RWPE2 (cell line): ENCODE results near the gene LRRN3.

Experiments used
- ATAC-seq: fragments of 200-7000 bp; cut with Tn5 transposase; 3 replicates; pipeline ENCODE4 v1.9.1; 2021; ENCODE audit warnings: low read depth
- DNase-seq: peaks from one replicate; pipeline ENCODE4 v3.0.0-alpha.2; 2020; ENCODE audit warnings: low spot score
- H3K27ac ChIP-seq: fragments of 450-650 bp; 2 replicates; pipeline ENCODE4 v1.5.1; 2017; ENCODE audit warnings: mild to moderate bottlenecking; ENCODE audit not compliant: poor library complexity, severe bottlenecking
- H3K27me3 ChIP-seq: fragments of 250-450 bp; sonication (Bioruptor Pico); 2 replicates; pipeline ENCODE4 v1.5.1; 2021; ENCODE audit warnings: mild to moderate bottlenecking, moderate library complexity; ENCODE audit not compliant: insufficient read depth, poor library complexity, severe bottlenecking
- H3K36me3 ChIP-seq: fragments of 250-450 bp; sonication (Bioruptor Pico); 2 replicates; pipeline ENCODE4 v1.5.1; 2020; ENCODE audit warnings: low read depth, mild to moderate bottlenecking, moderate library complexity
- H3K4me1 ChIP-seq: fragments of 250-450 bp; sonication (Bioruptor Pico); 2 replicates; pipeline ENCODE4 v1.5.1; 2021; ENCODE audit warnings: mild to moderate bottlenecking, moderate library complexity; ENCODE audit not compliant: insufficient read depth, poor library complexity, severe bottlenecking
- H3K4me3 ChIP-seq: fragments of 250-450 bp; sonication (Bioruptor Pico); 2 replicates; pipeline ENCODE4 v1.5.1; 2021; ENCODE audit warnings: mild to moderate bottlenecking, moderate library complexity; ENCODE audit not compliant: severe bottlenecking
- H3K9me3 ChIP-seq: fragments of 250-450 bp; sonication (Bioruptor Pico); 2 replicates; pipeline ENCODE4 v1.5.1; 2021; ENCODE audit warnings: mild to moderate bottlenecking, moderate library complexity; ENCODE audit not compliant: severe bottlenecking
- TF ChIP-seq, protein P1 (sequence below): fragments of 450-650 bp; IDR thresholded peaks from one replicate; pipeline ENCODE4 v1.5.1; 2017; ENCODE audit warnings: mild to moderate bottlenecking, moderate library complexity; ENCODE audit not compliant: poor library complexity, severe bottlenecking

Gene LRRN3

DNA sequence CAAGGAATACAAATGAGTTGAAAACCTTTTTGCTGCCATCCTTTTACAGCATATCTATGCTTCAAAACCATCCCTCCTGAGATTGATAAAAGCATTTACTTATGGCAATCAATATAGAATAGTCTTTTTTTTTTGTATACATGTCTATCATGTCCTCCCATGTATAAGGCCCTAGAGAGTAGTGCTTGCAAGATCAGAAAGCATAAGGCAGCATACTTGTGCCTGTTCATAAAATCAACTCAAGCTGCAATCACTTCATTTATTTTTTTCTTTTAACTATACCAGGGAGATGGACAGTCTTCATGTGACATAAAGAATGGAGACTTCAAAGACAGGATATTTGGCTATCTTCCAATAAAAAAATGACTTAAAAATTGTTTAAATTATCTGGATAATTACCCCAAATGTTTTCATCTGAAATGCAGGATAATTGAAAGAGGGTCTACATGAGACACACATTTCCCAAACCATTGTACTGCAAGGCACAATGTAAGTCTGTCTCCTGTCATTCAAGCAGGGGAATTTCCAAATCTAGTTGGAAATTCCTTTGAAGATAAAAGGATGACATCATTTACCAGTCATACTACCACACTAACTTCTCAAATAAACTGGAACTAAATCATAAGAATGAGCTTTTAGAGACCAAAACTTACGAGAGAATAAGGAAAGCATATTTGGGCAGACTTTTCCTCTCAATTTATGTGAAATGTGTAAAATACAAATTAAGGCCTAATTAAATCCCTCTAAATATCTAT lies 22.5 kb downstream of the LRRN3 start:
- Histone ChIP-seq H3K4me3 (no peak overlapping the region), H3K4me1 (peaks cover 6% of the 10 kb centered on the region), H3K36me3 (no peaks in the 10 kb centered on the region), H3K27me3 (no peaks in the 10 kb centered on the region), H3K27ac (no peak overlapping the region), H3K9me3 (no peaks in the 10 kb centered on the region)
- DNase-seq, result no peak
- ATAC-seq, result peak; percentile 57; the same call in 1 of the 3 replicates
- TF ChIP-seq, protein P1, sequence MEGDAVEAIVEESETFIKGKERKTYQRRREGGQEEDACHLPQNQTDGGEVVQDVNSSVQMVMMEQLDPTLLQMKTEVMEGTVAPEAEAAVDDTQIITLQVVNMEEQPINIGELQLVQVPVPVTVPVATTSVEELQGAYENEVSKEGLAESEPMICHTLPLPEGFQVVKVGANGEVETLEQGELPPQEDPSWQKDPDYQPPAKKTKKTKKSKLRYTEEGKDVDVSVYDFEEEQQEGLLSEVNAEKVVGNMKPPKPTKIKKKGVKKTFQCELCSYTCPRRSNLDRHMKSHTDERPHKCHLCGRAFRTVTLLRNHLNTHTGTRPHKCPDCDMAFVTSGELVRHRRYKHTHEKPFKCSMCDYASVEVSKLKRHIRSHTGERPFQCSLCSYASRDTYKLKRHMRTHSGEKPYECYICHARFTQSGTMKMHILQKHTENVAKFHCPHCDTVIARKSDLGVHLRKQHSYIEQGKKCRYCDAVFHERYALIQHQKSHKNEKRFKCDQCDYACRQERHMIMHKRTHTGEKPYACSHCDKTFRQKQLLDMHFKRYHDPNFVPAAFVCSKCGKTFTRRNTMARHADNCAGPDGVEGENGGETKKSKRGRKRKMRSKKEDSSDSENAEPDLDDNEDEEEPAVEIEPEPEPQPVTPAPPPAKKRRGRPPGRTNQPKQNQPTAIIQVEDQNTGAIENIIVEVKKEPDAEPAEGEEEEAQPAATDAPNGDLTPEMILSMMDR, result no peak

DNA sequence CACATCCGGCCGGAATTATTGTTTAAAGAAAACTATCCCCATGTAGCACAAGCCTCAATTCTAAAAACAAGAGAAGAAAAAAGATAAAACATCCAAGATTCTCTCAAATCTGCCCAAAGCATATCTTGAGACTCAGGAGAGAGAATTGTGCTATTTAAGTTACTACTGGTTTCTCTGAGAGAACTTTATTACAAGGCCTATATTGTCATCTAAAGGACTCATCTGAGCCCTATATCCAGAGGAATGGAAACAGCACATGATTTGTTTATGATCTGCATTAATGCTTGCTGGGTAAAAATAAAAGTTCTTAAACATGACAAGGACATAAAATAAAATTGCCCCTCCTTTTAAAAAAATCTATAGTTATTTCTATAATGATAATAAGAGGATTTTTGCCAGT lies 25.0 kb downstream of the LRRN3 start:
- no peaks in the 10 kb centered on the region for H3K36me3 ChIP-seq
- H3K9me3 ChIP-seq, result no peaks in the 10 kb centered on the region
- no peak overlapping the region for H3K4me3 ChIP-seq
- TF ChIP-seq, protein P1, result no peak
- H3K27me3 ChIP-seq, result no peaks in the 10 kb centered on the region
- no peak for DNase-seq
- peaks cover 6% of the 10 kb centered on the region for H3K4me1 ChIP-seq
- ATAC-seq, result no peak
- H3K27ac ChIP-seq, result no peak overlapping the region

DNA sequence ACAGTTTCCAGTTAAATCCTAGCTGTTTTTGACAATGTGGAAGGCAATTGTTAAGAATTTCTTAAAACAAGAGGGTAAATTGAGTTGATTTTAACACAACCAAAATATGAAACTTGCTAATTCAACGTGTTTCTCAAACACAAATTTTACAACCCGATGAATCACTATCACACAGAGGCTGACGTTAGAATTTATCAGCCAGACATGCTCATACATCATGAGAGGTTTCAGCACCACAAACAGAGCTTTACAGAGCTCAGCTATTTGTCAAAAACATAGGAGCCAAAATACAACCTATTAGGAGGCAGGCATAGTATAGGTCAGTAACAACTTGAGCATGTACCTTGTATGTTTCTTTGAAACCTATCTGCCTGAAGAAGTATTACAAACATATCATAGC lies 36.1 kb downstream of the LRRN3 start:
- no peak overlapping the region for H3K27ac ChIP-seq
- H3K27me3 ChIP-seq, result no peaks in the 10 kb centered on the region
- ATAC-seq (peak; percentile 89), DNase-seq (no peak)
- H3K9me3 ChIP-seq, result no peaks in the 10 kb centered on the region
- no peaks in the 10 kb centered on the region for H3K4me1 ChIP-seq
- TF ChIP-seq, protein P1, result no peak
- no peak overlapping the region for H3K4me3 ChIP-seq
- H3K36me3 ChIP-seq, result no peaks in the 10 kb centered on the region

DNA sequence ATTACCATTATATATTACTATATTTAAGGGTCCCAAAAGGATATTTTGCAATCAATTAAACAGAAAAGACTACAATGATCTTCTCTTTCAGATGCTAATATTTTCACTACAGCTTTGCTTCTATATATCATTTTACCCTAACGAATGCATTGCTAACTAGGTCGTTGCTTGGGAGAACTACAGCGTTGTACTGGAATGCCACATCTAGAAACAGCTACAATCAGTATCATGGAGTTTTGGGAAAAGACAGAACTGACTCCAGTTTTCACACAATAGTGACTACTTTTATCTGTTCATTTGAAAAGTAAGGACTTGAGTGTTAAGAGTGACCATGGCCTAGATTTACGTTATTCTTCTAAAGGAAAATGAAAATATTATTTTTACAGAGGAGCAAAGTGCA lies 38.5 kb downstream of the LRRN3 start:
- DNase-seq (no peak), ATAC-seq (no peak)
- Histone ChIP-seq H3K4me1 (no peaks in the 10 kb centered on the region), H3K9me3 (no peaks in the 10 kb centered on the region), H3K27ac (no peak overlapping the region), H3K27me3 (no peaks in the 10 kb centered on the region), H3K36me3 (no peaks in the 10 kb centered on the region), H3K4me3 (no peak overlapping the region)
- TF ChIP-seq, protein P1, result no peak

DNA sequence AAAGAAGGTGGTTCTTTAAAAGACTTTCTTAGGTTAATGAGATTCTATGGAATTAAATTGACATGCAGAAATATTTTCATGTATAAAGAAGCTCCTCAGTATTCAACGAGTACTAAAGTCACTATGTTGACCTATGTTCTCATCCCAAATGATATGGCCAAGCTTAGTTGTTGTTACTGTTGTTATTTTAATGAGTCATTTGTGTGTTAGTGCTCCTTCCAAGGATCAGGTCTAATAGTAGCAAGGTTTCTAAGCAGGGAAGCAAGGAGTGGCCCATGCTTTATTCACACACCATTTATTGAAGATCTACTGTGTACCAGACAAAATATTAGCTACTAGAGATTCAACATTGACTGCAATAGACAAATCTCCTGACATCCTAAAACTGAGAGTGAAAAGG lies 41.9 kb downstream of the LRRN3 start:
- H3K27ac ChIP-seq, result no peak overlapping the region
- no peaks in the 10 kb centered on the region for H3K27me3 ChIP-seq
- no peak overlapping the region for H3K4me3 ChIP-seq
- no peaks in the 10 kb centered on the region for H3K36me3 ChIP-seq
- H3K9me3 ChIP-seq, result no peaks in the 10 kb centered on the region
- peaks cover under 1% of the 10 kb centered on the region for H3K4me1 ChIP-seq
- TF ChIP-seq, protein P1, result no peak
- no peak for ATAC-seq
- no peak for DNase-seq
